Testis (tissue), 2 donors: ENCODE data around the gene MEF2C.

ENCODE experiments used
- CTCF ChIP-seq, 3 experiments: fragments of 450-650 bp in 2 of 3; fragments of 200-600 bp in 1 of 3; sonication (generic) in 1 of 3; IDR thresholded peaks; one replicate each; pipeline ENCODE4 v1.5.1; 2016 to 2019; ENCODE audit warnings: antibody characterized with exemption in 3 of 3, mild to moderate bottlenecking in 2 of 3, moderate library complexity in 1 of 3
- POLR2A ChIP-seq: fragments of 450-650 bp; IDR thresholded peaks from one replicate; pipeline ENCODE4 v1.6.1; 2017; ENCODE audit warnings: antibody characterized with exemption, mild to moderate bottlenecking, moderate library complexity

DNA sequence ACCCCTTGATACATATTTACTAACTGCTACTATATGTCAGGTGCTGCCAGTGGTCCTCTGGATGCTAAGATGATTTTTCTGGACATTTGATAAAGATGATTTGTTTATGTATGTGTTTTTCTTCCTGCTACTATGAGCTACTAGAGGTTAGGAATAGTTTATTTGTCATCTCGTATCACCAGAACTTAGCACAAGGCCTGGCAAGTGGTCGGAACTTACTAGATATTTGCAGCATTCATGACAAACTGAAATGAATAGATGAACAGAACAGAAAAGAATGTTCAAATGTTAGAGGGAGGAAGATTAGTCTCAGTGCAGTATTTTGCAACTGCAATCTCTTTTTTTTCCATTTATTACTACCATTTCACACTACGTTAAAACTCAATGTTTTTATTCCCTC is 114.6 kb downstream of the MEF2C start:
- TF ChIP-seq CTCF (IDR thresholded peaks at IDR 0.05) (no peak), POLR2A (no peak)
